NOMO-1 treated with dmso at 0.1 percent for 144 hours (cell line): Measurements from ENCODE around the gene TBXAS1.

ENCODE experiments used
- DNase-seq: peaks from one replicate; lab custom pipeline; 2025; ENCODE audit not compliant: unreplicated experiment; lab: John Stamatoyannopoulos, UW

The TBXAS1 gene

GRCh38 chr7:139942636-139943035 is 113.6 kb downstream of the TBXAS1 start:
- DNase-seq = no peak

GRCh38 chr7:139943401-139943800 is 114.3 kb downstream of the TBXAS1 start:
- no peak for DNase-seq

- DNase-seq = no peak
These were observed 115.2 kb downstream of the TBXAS1 start for GRCh38 chr7:139944248-139944647.

- no peak for DNase-seq
These were observed 117.5 kb downstream of the TBXAS1 start for GRCh38 chr7:139946533-139946932.

GRCh38 chr7:139947021-139947420 is 118.0 kb downstream of the TBXAS1 start:
- DNase-seq = no peak

GRCh38 chr7:139948167-139948566 is 119.1 kb downstream of the TBXAS1 start:
- no peak for DNase-seq

- DNase-seq = no peak
These were observed 119.7 kb downstream of the TBXAS1 start for GRCh38 chr7:139948587-139949335.

GRCh38 chr7:139949629-139950028 is 120.6 kb downstream of the TBXAS1 start:
- no peak for DNase-seq

GRCh38 chr7:139950881-139951525 is 121.9 kb downstream of the TBXAS1 start:
- DNase-seq = no peak

GRCh38 chr7:139953229-139953628 is 124.2 kb downstream of the TBXAS1 start:
- DNase-seq = no peak

- DNase-seq = no peak
These were observed 126.2 kb downstream of the TBXAS1 start for GRCh38 chr7:139955109-139955820.

GRCh38 chr7:139958599-139959284 is 129.7 kb downstream of the TBXAS1 start:
- no peak for DNase-seq

GRCh38 chr7:139959285-139959628 is 130.2 kb downstream of the TBXAS1 start:
- DNase-seq = no peak

GRCh38 chr7:139959718-139960117 is 130.7 kb downstream of the TBXAS1 start:
- no peak for DNase-seq

- no peak for DNase-seq
These were observed 131.1 kb downstream of the TBXAS1 start for GRCh38 chr7:139960157-139960556.

GRCh38 chr7:139965942-139966628 is 137.0 kb downstream of the TBXAS1 start:
- no peak for DNase-seq

GRCh38 chr7:139966949-139967348 is 137.9 kb downstream of the TBXAS1 start:
- DNase-seq = no peak

GRCh38 chr7:139968931-139969330 is 139.9 kb downstream of the TBXAS1 start:
- DNase-seq = no peak

GRCh38 chr7:139972029-139972428 is 143.0 kb downstream of the TBXAS1 start:
- DNase-seq = no peak

GRCh38 chr7:139973101-139974050 is 144.3 kb downstream of the TBXAS1 start:
- DNase-seq = no peak
